ENCODE results near the gene PKNOX2.

GRCh38 chr11:125117429-125117828, 47.1 kb upstream of the PKNOX2 start:
- TF ChIP-seq, protein P1, sequence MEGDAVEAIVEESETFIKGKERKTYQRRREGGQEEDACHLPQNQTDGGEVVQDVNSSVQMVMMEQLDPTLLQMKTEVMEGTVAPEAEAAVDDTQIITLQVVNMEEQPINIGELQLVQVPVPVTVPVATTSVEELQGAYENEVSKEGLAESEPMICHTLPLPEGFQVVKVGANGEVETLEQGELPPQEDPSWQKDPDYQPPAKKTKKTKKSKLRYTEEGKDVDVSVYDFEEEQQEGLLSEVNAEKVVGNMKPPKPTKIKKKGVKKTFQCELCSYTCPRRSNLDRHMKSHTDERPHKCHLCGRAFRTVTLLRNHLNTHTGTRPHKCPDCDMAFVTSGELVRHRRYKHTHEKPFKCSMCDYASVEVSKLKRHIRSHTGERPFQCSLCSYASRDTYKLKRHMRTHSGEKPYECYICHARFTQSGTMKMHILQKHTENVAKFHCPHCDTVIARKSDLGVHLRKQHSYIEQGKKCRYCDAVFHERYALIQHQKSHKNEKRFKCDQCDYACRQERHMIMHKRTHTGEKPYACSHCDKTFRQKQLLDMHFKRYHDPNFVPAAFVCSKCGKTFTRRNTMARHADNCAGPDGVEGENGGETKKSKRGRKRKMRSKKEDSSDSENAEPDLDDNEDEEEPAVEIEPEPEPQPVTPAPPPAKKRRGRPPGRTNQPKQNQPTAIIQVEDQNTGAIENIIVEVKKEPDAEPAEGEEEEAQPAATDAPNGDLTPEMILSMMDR (IDR thresholded peaks at IDR 0.05; ENCODE audit: low read depth, low read length): no peak
- no peak for TF ChIP-seq EZH2phosphoT487 (IDR thresholded peaks at IDR 0.05; ENCODE audit: low read depth)
